Posterior vena cava (tissue), 2 donors: ENCODE measurements around the gene U2SURP. TPM values are rescaled to one million over a fixed set of nuclear protein-coding genes. Genes with fewer than 3 reads are reported as not detected.
A peak's percentile ranks its signal among the peaks of the same experiment; 100 is the strongest.
"Not testable (repeated sequence)": the region's sequence is repeated elsewhere in the genome, so short reads cannot be mapped to it uniquely, and the experiment has no call there.

Experiments
- DNase-seq: peaks from one replicate; pipeline ENCODE4 v3.0.0-alpha.2; 2020; ENCODE audit warnings: low spot score
- intact Hi-C, 2 donors: fragments of 100-400 bp; cut with DNase I; formaldehyde crosslinking; loops; one replicate each; pipeline versions ENCODE4 v1.14.1 to v1.14.2; 2022 to 2023
- total RNA-seq, 2 donors: library from RNA; stranded (reverse); fragmentation: NEBNext Ultra II Directional; extraction: Animal tissue kit (Norgen Biotek cat#: 25700); gene quantifications; one replicate each; pipeline ENCODE4 v1.2.1, GENCODE V29; 2021
- donor health status: DM: yes; HTN: yes; CAD: no.
- donor health status: DM: yes; HTN: yes; CAD: no.

U2SURP gene
- total RNA-seq, 2 donors from 2014 or later: 68.1 to 72.5 TPM

- intact Hi-C loops: loop anchor here in 1 of 2 donors (10.0 kb wide), 1 partner anchor 426 kb away; the partner anchor contains the start of gene ATR
Observed at GRCh38 chr3:143000528-143000927, 842 bp upstream of the U2SURP start.

GRCh38 chr3:143001034-143001368, 369 bp upstream of the U2SURP start:
- intact Hi-C loops: loop anchor here in 1 of 2 donors (10.0 kb wide), 1 partner anchor 426 kb away; the partner anchor contains the start of gene ATR
- peak; percentile 89 for DNase-seq

More at GRCh38 chr3:143000528-143000927, 842 bp upstream of the U2SURP start:
- DNase-seq: no peak

DNA sequence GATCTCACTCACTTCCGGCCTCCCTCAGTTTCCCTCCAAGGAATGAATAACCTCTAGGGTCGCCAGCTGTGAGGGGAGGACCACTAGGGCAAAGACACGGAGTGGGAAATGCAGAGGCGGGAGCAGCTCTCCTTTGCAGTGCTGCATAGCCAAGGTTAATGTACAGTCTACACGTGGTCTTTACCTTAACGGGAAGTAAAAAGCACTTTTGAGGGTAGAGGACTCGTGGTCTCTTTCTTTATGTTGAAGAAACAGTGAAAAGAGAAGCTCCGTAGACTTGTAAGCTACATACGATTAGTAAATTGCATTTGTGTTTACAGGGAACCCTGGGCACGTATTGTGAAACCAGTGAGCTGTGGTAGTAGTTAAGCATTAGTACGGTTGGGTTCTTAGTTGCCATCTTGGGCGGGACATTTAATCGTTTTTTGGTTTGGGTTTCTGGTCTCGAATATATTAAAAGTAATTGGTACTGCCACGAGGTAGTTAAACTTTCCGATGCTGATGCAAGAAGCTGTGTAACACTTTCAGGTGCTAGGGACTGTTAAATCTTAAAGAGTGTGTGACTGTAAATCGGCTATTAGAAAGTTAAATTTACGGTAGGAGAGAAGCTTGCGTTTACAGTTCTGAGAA, 828 bp downstream of the U2SURP start:
- intact Hi-C loops: loop anchor here in 1 of 2 donors (10.0 kb wide), 1 partner anchor 427 kb away; the partner anchor contains the start of gene ATR
- no peak for DNase-seq

- intact Hi-C loops: loop anchor here in 1 of 2 donors (10.0 kb wide), 1 partner anchor 428 kb away; the partner anchor contains the start of gene ATR
- no peak for DNase-seq
Observed at GRCh38 chr3:143002727-143003126, 1.4 kb downstream of the U2SURP start.

DNA sequence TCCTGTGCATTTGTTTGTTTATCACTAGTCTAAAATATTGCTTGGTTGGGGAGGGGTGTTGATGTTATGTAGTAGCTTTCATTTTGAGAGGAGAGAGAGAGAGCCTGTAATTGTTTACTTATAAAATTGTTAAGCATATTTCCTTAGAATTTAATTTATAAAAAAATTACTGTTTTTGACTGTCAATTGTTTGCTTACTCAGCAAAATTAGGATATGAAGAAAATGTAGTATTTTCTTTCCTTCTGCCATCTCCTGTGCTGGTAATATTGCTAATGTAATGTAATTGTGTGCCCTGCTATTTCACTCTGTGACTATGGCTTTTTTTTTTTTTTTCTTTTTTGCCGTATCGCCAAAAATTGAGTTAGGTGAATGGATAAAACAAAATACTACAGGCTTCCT, 3.5 kb downstream of the U2SURP start:
- DNase-seq: no peak
- intact Hi-C loops: loop anchor here in 1 of 2 donors (10.0 kb wide), 1 partner anchor 430 kb away; the partner anchor contains the start of gene ATR

DNA sequence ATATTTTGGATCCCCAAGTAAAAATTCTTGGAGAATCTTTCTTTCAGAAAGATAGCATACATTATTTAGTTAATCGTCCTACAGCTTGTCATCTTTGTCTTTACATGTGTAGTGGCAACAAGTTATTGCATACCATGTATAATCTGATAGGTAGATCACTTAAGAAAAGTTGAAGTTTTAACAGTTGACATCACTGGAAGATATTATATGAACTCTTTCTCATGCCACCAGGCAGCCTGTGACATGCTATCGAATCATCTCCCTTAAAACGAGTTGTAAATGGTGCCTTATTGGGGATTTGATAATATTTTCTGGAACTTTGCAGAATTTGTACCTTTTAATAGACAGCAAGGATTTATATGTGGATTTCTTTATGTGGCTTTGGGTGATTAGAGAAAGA, 8.7 kb downstream of the U2SURP start:
- DNase-seq: no peak
- intact Hi-C loops: no loop called here

DNA sequence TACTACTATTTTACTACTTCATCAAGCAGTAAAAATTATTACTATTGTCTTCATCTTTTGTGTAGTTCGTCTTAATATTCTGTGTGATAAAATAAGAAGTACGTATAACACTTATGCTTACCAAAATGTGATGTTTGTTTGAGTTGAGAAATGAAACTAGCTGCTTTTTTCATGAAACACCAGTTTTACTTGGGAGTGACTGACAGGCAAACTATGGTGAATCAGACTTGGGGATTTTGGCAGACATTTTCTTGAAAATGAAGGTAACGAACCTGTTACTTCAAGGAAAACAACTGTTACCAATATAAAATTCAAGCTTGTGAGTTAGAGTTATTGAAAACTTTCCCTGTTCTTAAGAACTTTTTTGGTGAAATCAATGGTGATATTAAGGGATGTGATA, 10.3 kb downstream of the U2SURP start:
- intact Hi-C loops: no loop called here
- DNase-seq: no peak

DNA sequence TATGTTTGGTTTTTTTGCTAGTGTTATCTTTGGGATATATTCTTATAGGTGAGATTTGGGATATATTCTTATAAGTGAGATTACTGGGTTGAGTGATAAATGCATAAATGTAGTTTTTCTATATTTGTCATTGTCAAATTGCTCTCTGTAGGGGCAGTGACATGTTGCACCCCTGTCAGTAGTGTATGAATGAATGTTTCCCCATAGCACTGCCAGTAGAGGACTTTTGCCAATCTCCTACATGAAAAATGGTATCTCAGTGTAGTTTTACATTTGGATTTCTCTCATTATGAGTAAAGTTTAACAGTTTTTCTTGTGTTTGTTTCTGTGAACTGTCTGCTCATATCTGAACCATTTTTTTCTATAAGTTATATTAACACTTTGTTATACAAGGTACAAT, 13.6 kb downstream of the U2SURP start:
- intact Hi-C loops: loop anchor here in 1 of 2 donors (5.0 kb wide), 1 partner anchor 873 kb away; no protein-coding TSS in a partner anchor
- DNase-seq: no peak

- no peak for DNase-seq
- intact Hi-C loops: loop anchor here in 1 of 2 donors (5.0 kb wide), 1 partner anchor 874 kb away; no protein-coding TSS in a partner anchor
Observed at GRCh38 chr3:143016321-143016972, 15.1 kb downstream of the U2SURP start.

GRCh38 chr3:143024351-143024960, 23.1 kb downstream of the U2SURP start:
- peak; percentile 52 for DNase-seq
- intact Hi-C loops: no loop called here

GRCh38 chr3:143031327-143031726, 30.0 kb downstream of the U2SURP start:
- DNase-seq: no peak
- intact Hi-C loops: no loop called here

GRCh38 chr3:143031796-143032387, 30.5 kb downstream of the U2SURP start:
- intact Hi-C loops, DNase-seq: not testable (repeated sequence)

DNA sequence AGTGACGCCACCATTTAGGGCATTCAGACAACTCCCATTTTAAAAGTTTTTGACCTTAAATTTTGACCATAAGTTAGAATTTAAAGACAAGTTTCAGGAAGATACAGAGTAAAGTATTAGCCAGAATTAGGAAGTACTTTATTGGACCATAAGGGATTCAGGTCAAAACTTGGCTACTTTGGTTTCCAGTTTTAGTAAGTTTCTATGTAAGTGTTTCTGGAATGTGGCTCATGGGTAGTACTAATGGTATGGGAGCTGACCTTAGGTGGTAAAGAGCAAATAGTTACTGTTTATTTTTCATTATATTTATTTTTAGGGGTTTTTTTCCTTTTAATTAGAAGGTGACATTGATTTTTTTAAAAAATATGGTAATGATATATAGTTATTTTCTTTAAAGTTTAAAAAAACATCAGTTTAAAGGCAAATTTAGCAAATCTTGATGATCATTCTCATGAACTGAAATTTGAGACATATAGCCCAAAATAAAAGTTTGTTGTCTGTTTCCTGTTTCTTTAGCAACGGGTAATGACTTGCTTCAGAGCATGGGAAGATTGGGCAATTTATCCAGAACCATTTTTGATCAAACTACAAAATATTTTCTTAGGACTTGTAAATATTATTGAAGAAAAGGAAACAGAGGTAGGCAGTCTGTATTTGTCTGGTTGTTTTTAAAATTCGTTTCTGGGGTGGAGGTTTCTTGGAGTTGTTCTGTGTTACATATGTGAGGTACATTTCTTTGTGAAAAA, 34.3 kb downstream of the U2SURP start:
- intact Hi-C loops: no loop called here
- DNase-seq: no peak

- intact Hi-C loops: no loop called here
Observed at GRCh38 chr3:143036557-143036956, 35.2 kb downstream of the U2SURP start.

GRCh38 chr3:143037867-143038266, 36.5 kb downstream of the U2SURP start:
- intact Hi-C loops: no loop called here
- DNase-seq: no peak

More at GRCh38 chr3:143036557-143036956, 35.2 kb downstream of the U2SURP start:
- no peak for DNase-seq

- no peak for DNase-seq
- intact Hi-C loops: no loop called here
Observed at GRCh38 chr3:143040261-143040879, 39.0 kb downstream of the U2SURP start.

DNA sequence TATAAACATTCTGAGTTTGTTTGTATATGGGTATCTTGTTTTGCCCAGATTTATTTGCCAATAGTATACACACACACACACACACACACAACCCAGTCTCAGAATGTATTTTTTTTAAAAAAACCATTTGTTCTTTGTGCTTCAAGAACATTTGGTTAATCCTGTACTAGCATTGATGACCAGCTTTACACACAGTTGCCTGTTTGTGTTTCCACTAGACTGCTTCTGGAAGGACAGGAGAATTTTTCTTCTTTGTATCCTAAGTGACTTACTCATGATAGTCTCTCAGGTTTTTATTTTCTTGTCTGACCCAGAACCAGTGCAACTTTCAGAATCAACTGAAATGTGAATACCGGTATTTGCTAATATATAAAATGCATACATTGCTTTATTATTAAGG, 40.5 kb downstream of the U2SURP start:
- intact Hi-C loops: no loop called here
- no peak for DNase-seq

- intact Hi-C loops: no loop called here
- no peak for DNase-seq
Observed at GRCh38 chr3:143045639-143046038, 44.3 kb downstream of the U2SURP start.

GRCh38 chr3:143046075-143046474, 44.7 kb downstream of the U2SURP start:
- intact Hi-C loops, DNase-seq: not testable (repeated sequence)
